Measurements from ENCODE around the gene RAB11FIP4. TPM values are rescaled to one million over a fixed set of nuclear protein-coding genes. Genes with fewer than 3 reads are reported as not detected.

The RAB11FIP4 gene
- total and polyA plus RNA-seq, 2 donors (not counting 1 experiment from before 2014, with no cell fraction given): 17.0 to 70.5 TPM

GRCh38 chr17:31560616-31561235 is 169.3 kb downstream of the RAB11FIP4 start:
- Mint-ChIP-seq H3K4me3 (peak overlapping the region; percentile 77), H3K27me3 (no peaks in the 10 kb centered on the region), H3K9me3 (ENCODE audit: insufficient read depth) (no peaks in the 10 kb centered on the region), H3K27ac (no peak overlapping the region), H3K4me1 (peaks cover 23% of the 10 kb centered on the region)
- Histone ChIP-seq H3K79me2 (ENCODE audit: control insufficient read depth, insufficient read depth, low read length) (peaks cover 14% of the 10 kb centered on the region), H2AFZ (ENCODE audit: insufficient read depth, low read depth, low read length, poor library complexity, severe bottlenecking) (no peak overlapping the region), H3K27me3 (replicated peaks in 1 of 4; ENCODE audit: control extremely low read depth in 1 of 4, control insufficient read depth in 3 of 4, insufficient read depth in 4 of 4, low read length in 3 of 4) (peaks cover 0 to 7% (median 2%) of the 10 kb centered on the region in 4 experiments), H3K36me3 (replicated peaks in 1 of 2; ENCODE audit: control extremely low read depth in 1 of 2, control insufficient read depth in 1 of 2, extremely low read depth in 1 of 2, insufficient read depth in 2 of 2, low read length in 1 of 2) (no peaks in the 10 kb centered on the region), H3K27ac (ENCODE audit: low read length in 2 of 2) (no peak overlapping the region), H3K9me3 (ENCODE audit: control extremely low read depth in 1 of 3, control insufficient read depth in 2 of 3, insufficient read depth in 1 of 3, low read length in 2 of 3) (no peaks in the 10 kb centered on the region), H3K9ac (ENCODE audit: low read length) (no peak overlapping the region), H3K4me3 (ENCODE audit: control extremely low read depth in 1 of 5, extremely low read depth in 1 of 5, insufficient read depth in 1 of 5, low read depth in 2 of 5, low read length in 4 of 5) (no peak overlapping the region), H4K20me1 (ENCODE audit: control insufficient read depth, insufficient read depth, low read length, poor library complexity, severe bottlenecking) (no peaks in the 10 kb centered on the region), H3K4me1 (ENCODE audit: control insufficient read depth in 2 of 2, insufficient read depth in 2 of 2, low read length in 2 of 2) (peaks cover 12 to 27% of the 10 kb centered on the region in 2 donors), H3K4me2 (replicated peaks; ENCODE audit: low read depth, low read length, poor library complexity, severe bottlenecking) (no peak overlapping the region)
- intact Hi-C loops (cut with micrococcal nuclease): no loop called here
- no peak for DNase-seq
- WGBS (ENCODE audit: insufficient coverage): 82% methylated on average over 7 of the region's 10 CpGs
- no peak for ATAC-seq (ENCODE audit: low read depth)
- POLR2A ChIA-PET: interaction anchor here (0.6 to 1.4 kb wide), 2 partner anchors 21 to 281 kb away, joined by 3 to 4 read pairs; no protein-coding TSS in a partner anchor
- TF ChIP-seq, protein P1, sequence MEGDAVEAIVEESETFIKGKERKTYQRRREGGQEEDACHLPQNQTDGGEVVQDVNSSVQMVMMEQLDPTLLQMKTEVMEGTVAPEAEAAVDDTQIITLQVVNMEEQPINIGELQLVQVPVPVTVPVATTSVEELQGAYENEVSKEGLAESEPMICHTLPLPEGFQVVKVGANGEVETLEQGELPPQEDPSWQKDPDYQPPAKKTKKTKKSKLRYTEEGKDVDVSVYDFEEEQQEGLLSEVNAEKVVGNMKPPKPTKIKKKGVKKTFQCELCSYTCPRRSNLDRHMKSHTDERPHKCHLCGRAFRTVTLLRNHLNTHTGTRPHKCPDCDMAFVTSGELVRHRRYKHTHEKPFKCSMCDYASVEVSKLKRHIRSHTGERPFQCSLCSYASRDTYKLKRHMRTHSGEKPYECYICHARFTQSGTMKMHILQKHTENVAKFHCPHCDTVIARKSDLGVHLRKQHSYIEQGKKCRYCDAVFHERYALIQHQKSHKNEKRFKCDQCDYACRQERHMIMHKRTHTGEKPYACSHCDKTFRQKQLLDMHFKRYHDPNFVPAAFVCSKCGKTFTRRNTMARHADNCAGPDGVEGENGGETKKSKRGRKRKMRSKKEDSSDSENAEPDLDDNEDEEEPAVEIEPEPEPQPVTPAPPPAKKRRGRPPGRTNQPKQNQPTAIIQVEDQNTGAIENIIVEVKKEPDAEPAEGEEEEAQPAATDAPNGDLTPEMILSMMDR (IDR thresholded peaks at IDR 0.05): no peak
- no peak for TF ChIP-seq EZH2 (IDR thresholded peaks at IDR 0.05; ENCODE audit: borderline replicate concordance, insufficient read depth, low read depth, low read length, poor library complexity, severe bottlenecking)
- CTCF ChIA-PET: interaction anchor here (1.1 to 6.7 kb wide), 2 partner anchors 23 to 281 kb away, joined by 3 to 74 read pairs; no protein-coding TSS in a partner anchor
